LNCAP (cell line): Measurements from ENCODE around the gene ABCA10.

ENCODE experiments used
- CTCF ChIP-seq: fragments of 450-650 bp; IDR thresholded peaks from 2 replicates; pipeline ENCODE4 v1.5.1; 2017; ENCODE audit warnings: mild to moderate bottlenecking

The ABCA10 gene

GRCh38 chr17:69192754-69193153, 35.9 kb downstream of the ABCA10 start:
- no peak for TF ChIP-seq CTCF

DNA sequence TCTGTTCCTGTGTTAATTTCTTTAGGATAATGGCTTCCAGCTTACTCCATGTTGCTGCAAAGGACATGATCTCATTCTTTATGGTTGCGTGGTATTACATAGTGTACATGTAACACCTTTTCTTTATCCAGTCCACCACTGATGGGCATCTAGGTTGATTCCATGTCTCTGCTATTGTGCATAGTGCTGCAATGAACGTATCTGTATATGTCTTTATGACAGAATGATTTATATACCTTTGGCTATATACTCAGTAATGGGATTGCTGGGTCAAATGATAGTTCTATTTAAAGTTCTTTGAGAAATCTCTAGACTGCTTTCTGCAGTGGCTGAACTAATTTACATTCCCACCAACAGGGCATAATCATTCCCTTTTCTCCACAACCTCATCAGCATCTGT, 39.8 kb downstream of the ABCA10 start:
- no peak for TF ChIP-seq CTCF

- no peak for TF ChIP-seq CTCF
These were observed 40.6 kb downstream of the ABCA10 start for GRCh38 chr17:69188064-69188463.

DNA sequence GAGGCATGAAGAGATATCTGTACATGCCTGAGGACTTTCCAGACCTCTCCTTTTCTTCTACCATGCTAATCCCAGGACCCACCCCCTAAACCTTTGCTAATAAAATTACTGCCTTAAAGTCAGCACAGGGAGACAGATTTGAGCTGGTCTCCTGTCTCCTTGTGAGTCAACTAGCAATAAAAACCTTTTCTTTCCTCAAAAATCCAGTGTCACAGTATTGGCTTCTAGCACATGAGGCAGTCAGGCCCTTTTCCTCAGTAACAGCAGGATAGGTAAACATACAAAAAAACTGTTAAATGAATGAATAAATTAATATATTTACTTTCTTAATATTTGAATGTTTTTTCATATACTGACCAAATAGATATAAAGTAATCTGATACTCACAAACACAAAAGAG, 41.3 kb downstream of the ABCA10 start:
- TF ChIP-seq CTCF, result no peak

DNA sequence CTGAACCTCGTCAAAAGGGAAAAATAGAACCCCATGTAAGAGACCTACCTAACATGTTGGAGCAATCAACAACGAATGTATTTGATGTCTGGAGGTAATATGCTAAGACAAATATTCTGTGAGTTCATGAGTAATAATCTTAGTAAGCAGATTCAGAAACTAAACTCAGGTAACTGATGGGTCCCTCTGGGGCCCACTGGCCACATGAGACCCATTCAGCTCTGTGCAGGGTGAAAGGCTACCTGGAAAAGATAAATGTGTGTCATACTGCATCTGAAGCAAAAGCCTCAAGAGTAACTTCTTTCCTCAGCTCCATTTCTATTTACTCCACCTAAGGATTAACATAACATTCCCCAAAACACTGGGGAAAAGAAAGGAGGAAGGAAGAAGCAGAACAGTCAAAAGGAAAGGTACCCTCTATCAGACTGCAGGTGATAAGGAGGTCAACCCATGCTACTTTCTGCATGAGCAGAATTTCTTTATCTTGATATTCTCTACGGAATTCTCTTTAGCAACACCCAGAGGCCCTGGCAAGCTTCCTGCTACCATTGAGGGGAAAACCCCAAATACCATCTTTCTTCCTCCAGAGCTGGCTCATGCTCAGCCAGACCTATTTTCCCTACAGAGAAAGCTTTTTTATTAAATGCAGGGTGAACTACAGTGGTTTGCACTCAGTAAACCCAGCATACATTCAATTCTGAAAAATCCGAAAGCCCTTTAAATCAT, 49.2 kb downstream of the ABCA10 start:
- no peak for TF ChIP-seq CTCF

GRCh38 chr17:69176457-69176795, 52.2 kb downstream of the ABCA10 start:
- TF ChIP-seq CTCF, result no peak

GRCh38 chr17:69175625-69176456, 52.8 kb downstream of the ABCA10 start:
- no peak for TF ChIP-seq CTCF
